GM18499 (cell line): ENCODE data around the gene CALML5.

ENCODE experiments used
- ATAC-seq: cut with Tn5 transposase; IDR thresholded peaks from one replicate; pipeline ENCODE4 v1.9.1; 2021; ENCODE audit warnings: moderate number of reproducible peaks; ENCODE audit not compliant: insufficient read depth, unreplicated experiment

CALML5 gene

GRCh38 chr10:5499493-5500140 lies at the start of gene CALML5:
CALML5 (minus strand) TSS chr10:5499570; CDS start chr10:5499438, 132 bp downstream.
- ATAC-seq = no peak

DNA sequence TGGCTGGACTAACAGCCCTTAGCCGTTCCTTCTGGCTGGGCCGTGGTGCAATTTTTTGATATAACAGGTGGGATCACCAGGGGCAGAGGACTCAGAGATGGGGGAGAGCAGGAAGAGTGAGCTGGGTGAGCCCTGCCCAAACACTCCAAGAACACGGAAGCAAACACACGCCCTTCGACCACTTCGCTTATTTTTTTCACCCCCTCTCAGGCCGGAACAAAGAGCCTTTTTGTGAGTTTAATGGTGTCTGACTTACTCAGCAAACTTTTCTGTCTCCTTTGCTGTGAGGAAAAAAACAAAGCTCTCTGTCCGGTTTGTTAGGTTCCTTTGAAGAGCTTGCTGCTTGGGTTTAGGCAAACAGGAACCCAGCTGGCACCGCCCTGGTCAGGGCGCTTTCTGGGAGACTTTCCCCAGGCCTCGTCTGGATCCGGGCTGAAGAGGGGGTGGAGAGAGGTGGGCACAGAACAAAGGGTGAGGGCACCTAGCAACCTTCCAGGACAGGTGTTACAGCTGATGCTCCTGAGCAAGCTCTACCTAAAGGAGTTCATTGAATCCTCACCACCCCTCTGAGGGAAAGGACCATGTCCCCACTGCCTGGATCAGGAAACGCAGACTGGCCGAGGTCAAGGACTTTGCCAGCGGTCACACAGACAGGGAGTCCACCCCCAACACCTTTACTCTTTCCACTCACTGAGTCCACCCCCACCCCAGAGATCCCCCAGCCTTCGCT lies 48.7 kb upstream of the CALML5 start:
- no peak for ATAC-seq

- ATAC-seq = no peak
These were observed 48.2 kb upstream of the CALML5 start for GRCh38 chr10:5547681-5547930.

DNA sequence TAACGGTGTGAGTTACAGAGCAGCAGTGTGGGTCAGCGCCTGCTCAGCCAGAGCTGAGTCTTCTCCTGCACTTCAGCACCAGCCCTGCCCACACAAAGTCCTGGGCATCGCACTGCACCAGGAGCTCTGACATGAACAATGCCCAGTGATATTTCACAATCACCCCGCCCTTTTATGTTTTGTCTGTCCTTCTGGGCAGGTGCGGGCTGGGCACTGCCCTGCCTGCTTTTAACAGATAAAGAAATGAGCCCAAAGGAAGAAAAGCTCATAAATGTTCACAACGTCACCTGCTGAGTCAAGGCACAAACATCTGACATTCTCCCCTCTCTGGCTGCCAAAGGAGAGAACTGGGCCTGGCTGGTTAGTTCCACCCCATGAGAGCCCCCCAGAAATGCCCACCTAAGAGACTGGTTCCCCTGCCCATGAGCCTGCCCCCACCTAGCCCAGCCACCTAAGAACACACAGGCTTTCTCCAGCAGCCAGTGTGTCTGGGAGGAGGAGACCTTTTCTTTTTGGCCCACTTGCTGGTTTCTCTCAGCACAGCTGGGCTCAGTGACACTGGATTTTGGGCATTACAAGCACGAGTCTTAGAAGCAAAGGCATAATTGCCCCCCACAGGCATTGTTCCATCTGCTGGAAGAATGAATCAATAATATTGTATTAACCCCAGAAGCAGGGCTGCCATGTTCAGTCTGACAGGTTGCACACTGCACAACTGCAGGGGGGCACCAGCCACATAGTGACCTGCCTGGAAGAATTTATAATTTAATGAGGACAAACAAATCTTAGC lies 47.7 kb upstream of the CALML5 start:
- no peak for ATAC-seq

- no peak for ATAC-seq
These were observed 46.7 kb upstream of the CALML5 start for GRCh38 chr10:5545778-5546710.

- no peak for ATAC-seq
These were observed 46.0 kb upstream of the CALML5 start for GRCh38 chr10:5545426-5545777.

GRCh38 chr10:5545011-5545410 lies 45.6 kb upstream of the CALML5 start:
- ATAC-seq = no peak

- no peak for ATAC-seq
These were observed 44.9 kb upstream of the CALML5 start for GRCh38 chr10:5544216-5544805.

DNA sequence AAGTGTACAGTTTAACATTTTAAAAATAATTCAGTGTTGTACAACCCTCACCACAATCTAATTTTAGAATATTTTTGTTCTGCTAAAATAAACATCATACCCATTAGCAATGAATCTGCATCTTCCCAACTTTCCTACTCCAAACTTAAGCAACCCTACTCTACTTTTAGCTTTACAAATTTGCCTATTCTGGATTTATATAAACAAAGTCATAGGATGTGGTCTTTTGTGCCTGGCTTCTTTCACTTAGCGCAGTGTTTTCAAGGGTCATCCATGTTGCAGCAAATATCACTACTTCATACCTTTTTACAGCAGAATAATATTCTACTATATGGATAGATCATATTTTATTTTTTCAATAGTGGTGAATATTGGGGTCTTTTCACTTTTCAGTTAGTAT lies 44.3 kb upstream of the CALML5 start:
- ATAC-seq = no peak

- no peak for ATAC-seq
These were observed 42.7 kb upstream of the CALML5 start for GRCh38 chr10:5542100-5542499.

- no peak for ATAC-seq
These were observed 41.5 kb upstream of the CALML5 start for GRCh38 chr10:5540891-5541290.

DNA sequence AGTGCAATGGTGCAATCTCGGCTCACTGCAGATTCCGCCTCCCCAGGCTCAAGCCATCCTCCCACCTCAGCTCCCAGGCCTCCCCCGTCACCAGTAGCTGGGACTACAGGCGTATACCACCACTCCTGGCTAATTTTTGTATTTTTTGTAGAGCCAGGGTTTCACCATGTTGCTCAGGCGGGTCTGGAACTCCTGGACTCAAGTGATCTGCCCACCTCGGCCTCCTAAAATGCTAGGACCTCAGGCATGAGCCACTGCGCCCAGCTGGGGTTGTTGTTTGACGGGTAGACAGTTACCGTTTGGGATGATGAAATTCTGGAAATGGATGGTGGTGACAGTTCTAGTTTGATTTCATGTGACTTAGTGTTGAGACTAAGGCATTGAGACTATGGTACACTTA lies 40.7 kb upstream of the CALML5 start:
- ATAC-seq = no peak

- no peak for ATAC-seq
These were observed 39.7 kb upstream of the CALML5 start for GRCh38 chr10:5538892-5539651.

DNA sequence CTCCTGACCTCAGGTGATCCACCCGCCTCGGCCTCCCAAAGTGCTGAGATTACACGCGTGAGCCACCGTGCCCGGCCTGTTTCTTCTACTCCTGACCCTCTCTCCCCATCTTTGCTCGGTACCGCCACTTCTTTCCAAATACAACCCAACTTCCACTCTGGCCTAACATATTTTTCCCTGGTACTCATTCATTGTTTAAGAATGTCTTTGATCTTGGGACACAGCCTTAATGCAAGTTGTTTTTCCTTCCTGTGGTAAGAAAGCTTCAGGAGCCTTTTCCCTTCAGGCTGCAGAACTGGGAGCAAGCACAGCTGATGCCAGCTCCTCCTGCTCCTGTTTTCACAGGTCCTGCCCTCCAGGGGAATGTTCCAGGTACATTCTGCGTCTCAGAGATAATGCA lies 39.1 kb upstream of the CALML5 start:
- ATAC-seq = no peak

DNA sequence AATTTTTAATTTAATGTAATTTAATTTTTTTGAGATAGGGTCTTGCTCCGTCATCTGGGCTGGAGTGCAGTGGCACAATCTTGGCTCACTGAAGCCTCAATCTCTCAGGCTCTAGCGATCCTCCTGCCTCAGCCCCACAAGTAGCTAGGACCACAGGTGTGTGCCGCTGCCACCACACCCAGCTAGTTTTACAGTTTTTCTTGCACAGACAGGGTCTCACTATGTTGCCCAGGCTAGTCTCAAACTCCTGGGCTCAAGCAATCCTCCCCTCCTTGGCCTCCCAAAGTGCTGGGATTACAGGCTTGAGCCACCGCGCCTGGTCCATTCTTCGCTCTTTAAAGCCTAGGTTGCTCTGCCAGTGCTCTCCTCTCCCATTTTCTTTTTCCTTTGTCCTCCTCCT lies 38.3 kb upstream of the CALML5 start:
- ATAC-seq = no peak

DNA sequence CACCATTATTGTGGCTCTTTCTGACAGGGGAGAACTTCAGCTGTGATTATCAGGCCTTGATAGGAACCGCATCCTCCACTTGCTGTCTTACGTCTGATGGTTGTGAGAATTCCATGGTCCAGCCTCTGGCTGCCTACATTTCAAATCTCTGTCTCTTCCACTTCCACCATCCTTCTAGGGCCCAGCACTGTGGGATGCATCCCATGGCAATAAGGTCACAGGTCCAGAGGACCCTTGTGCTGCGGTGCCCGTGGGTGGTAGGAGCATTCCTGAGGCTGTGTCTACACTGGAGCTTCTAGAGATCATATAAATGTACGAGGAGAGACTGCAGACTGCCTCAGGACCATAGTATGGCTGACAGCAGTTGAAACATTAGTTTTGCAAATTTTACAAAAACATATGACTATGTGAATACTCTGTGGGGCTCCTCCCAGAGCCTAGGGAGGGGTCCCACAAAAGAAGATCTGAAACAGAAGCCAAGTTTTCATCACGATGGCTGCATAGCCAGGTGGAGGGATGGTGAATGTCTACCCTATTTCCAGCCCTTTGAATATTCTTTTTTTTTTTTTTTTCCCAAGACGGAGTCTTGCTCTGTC lies 37.2 kb upstream of the CALML5 start:
- no peak for ATAC-seq

GRCh38 chr10:5534880-5535856 lies 35.8 kb upstream of the CALML5 start:
- ATAC-seq = no peak
